ENCODE data around the gene HAT1. TPM values are rescaled to one million over a fixed set of nuclear protein-coding genes. Genes with fewer than 3 reads are reported as not detected.

Gene HAT1
- total RNA-seq, 4 donors from 2014 or later = 18.7 to 37.2 (median 28.9) TPM

GRCh38 chr2:172021955-172022354 lies 99.7 kb downstream of the HAT1 start:
- intact Hi-C loops (cut with DNase I) = no loop called here
- WGBS, 2 donors = 50 to 52% methylated on average over 5 of the region's 5 CpGs
- no peak overlapping the region for H3K27ac ChIP-seq
- TF ChIP-seq, protein P1, sequence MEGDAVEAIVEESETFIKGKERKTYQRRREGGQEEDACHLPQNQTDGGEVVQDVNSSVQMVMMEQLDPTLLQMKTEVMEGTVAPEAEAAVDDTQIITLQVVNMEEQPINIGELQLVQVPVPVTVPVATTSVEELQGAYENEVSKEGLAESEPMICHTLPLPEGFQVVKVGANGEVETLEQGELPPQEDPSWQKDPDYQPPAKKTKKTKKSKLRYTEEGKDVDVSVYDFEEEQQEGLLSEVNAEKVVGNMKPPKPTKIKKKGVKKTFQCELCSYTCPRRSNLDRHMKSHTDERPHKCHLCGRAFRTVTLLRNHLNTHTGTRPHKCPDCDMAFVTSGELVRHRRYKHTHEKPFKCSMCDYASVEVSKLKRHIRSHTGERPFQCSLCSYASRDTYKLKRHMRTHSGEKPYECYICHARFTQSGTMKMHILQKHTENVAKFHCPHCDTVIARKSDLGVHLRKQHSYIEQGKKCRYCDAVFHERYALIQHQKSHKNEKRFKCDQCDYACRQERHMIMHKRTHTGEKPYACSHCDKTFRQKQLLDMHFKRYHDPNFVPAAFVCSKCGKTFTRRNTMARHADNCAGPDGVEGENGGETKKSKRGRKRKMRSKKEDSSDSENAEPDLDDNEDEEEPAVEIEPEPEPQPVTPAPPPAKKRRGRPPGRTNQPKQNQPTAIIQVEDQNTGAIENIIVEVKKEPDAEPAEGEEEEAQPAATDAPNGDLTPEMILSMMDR (IDR thresholded peaks at IDR 0.05) = no peak
- TF ChIP-seq POLR2A (IDR thresholded peaks at IDR 0.05) = no peak
- no peaks in the 10 kb centered on the region for H3K9me3 ChIP-seq
- DNase-seq = no peak
- no peaks in the 10 kb centered on the region for H3K4me1 ChIP-seq
- no peak overlapping the region for H3K4me3 ChIP-seq
- no peaks in the 10 kb centered on the region for H3K27me3 ChIP-seq
- no peaks in the 10 kb centered on the region for H3K36me3 ChIP-seq

GRCh38 chr2:172031536-172031935 lies 109.3 kb downstream of the HAT1 start:
- TF ChIP-seq, protein P1 (IDR thresholded peaks at IDR 0.05) = no peak
- TF ChIP-seq POLR2A (IDR thresholded peaks at IDR 0.05) = no peak
- WGBS, 2 donors = 67 to 70% methylated on average over 4 of the region's 4 CpGs
- DNase-seq = no peak

More at GRCh38 chr2:172031536-172031935, 109.3 kb downstream of the HAT1 start:
- no peaks in the 10 kb centered on the region for H3K4me1 ChIP-seq
- H3K27me3 ChIP-seq = no peaks in the 10 kb centered on the region
- H3K27ac ChIP-seq = no peak overlapping the region
- no peaks in the 10 kb centered on the region for H3K36me3 ChIP-seq
- intact Hi-C loops (cut with DNase I) = no loop called here
- H3K9me3 ChIP-seq = no peaks in the 10 kb centered on the region
- no peak overlapping the region for H3K4me3 ChIP-seq

Other genes with a start within 250 kb of the HAT1 start
- gene DYNC1I2, start 235.0 kb upstream of the HAT1 start, total RNA-seq = 100 to 1,000 TPM in 1 of 4 donors, 10 to 100 TPM in 3; 77.9 to 105 (median 91.9) TPM
- gene SLC25A12, start 28.2 kb upstream of the HAT1 start, total RNA-seq = 10 to 100 TPM; 12.0 to 31.1 (median 22.1) TPM
- 1 to 10 TPM; 2.4 to 7.1 (median 5.7) TPM for gene METAP1D, start 77.5 kb downstream of the HAT1 start, total RNA-seq
- not detected for gene DLX1, start 163.0 kb downstream of the HAT1 start, total RNA-seq
- gene DLX2, start 180.4 kb downstream of the HAT1 start, total RNA-seq = not detected